NCI-H345 (cell line): ENCODE results near the gene TEKTIP1.
"Not testable (repeated sequence)": the region's sequence is repeated elsewhere in the genome, so short reads cannot be mapped to it uniquely, and the experiment has no call there.

Experiments
- DNase-seq: peaks from one replicate; lab custom pipeline; 2025; lab: John Stamatoyannopoulos, UW

The TEKTIP1 gene

GRCh38 chr19:3557461-3558248, 18.7 kb downstream of the TEKTIP1 start, which contains the start of gene MFSD12:
MFSD12 (minus strand) TSS chr19:3557586; CDS start chr19:3557403, 183 bp downstream.
- peak; percentile 95 for DNase-seq

GRCh38 chr19:3563709-3564524, 24.9 kb downstream of the TEKTIP1 start:
- DNase-seq = no peak

GRCh38 chr19:3565139-3565538, 26.2 kb downstream of the TEKTIP1 start:
- DNase-seq = no peak

GRCh38 chr19:3570042-3570441, 31.1 kb downstream of the TEKTIP1 start:
- DNase-seq = not testable (repeated sequence)

GRCh38 chr19:3570606-3571011, 31.6 kb downstream of the TEKTIP1 start:
- no peak for DNase-seq

GRCh38 chr19:3572132-3572854, 33.3 kb downstream of the TEKTIP1 start:
- peak; percentile 100 for DNase-seq

- no peak for DNase-seq
Measured at GRCh38 chr19:3572855-3573161, 33.8 kb downstream of the TEKTIP1 start, which contains the start of gene HMG20B. HMG20B (plus strand) TSS chr19:3572944; CDS start chr19:3573310, 366 bp downstream.

GRCh38 chr19:3573162-3573857, 34.3 kb downstream of the TEKTIP1 start:
- DNase-seq = peak; percentile 42

- peak; percentile 95 for DNase-seq
Measured at GRCh38 chr19:3573858-3574637, 35.1 kb downstream of the TEKTIP1 start.

GRCh38 chr19:3575260-3575741, 36.3 kb downstream of the TEKTIP1 start:
- no peak for DNase-seq

GRCh38 chr19:3575949-3576673, 37.1 kb downstream of the TEKTIP1 start:
- no peak for DNase-seq

GRCh38 chr19:3576696-3577443, 37.9 kb downstream of the TEKTIP1 start:
- no peak for DNase-seq

GRCh38 chr19:3577723-3578344, 38.9 kb downstream of the TEKTIP1 start:
- no peak for DNase-seq

GRCh38 chr19:3578390-3578789, 39.4 kb downstream of the TEKTIP1 start:
- no peak for DNase-seq

- DNase-seq = no peak
Measured at GRCh38 chr19:3580156-3580934, 41.4 kb downstream of the TEKTIP1 start.

- DNase-seq = not testable (repeated sequence)
Measured at GRCh38 chr19:3581792-3582191, 42.8 kb downstream of the TEKTIP1 start.

GRCh38 chr19:3584036-3584802, 45.2 kb downstream of the TEKTIP1 start:
- not testable (repeated sequence) for DNase-seq
